HG03175 (cell line): ENCODE measurements around the gene RNU5B-1.
"Not testable (repeated sequence)": the region's sequence is repeated elsewhere in the genome, so short reads cannot be mapped to it uniquely, and the experiment has no call there.

Experiments used
- ATAC-seq: cut with Tn5 transposase; IDR thresholded peaks from one replicate; pipeline ENCODE4 v1.9.1; 2021; ENCODE audit warnings: mild to moderate bottlenecking, moderate library complexity; ENCODE audit not compliant: unreplicated experiment

The RNU5B-1 gene

GRCh38 chr15:65304381-65305149 is at the start of gene RNU5B-1:
TSS of gene RNU5B-1 (plus strand) at chr15:65304677.
- ATAC-seq = peak; percentile 65

GRCh38 chr15:65254758-65255157 is 49.7 kb upstream of the RNU5B-1 start:
- ATAC-seq = no peak

DNA sequence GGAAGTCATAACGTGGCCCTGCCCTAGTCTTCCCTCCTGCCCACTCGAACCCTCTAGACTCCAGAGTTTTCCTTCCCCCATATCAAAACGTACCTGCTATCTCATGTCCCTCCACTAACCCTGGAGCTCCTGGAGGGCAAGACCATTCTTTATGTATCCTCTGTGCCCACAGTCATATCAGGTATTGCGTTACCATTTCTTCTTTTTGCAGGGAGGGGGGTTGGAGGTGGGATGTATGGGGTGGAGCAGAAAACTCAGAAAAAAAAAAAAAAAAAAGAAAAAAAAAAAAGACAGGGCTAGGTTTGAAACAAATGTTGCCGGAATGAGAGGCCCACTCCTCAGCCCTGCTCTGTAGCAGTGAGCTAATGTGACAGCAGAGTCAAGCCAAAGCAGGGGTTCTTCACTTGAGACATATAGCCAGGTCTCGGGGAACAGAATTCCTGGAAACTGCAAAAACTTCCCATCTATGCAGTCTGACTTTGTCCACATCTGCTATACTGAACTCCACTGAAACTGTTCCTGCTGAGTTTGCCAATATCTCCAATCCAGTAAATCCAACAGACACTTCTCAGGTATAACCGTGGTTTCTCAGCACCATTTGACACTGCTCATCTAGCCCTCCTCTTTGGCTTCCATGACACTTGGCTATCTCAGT is 48.9 kb upstream of the RNU5B-1 start:
- ATAC-seq = no peak

GRCh38 chr15:65258375-65259262 is 45.9 kb upstream of the RNU5B-1 start:
- ATAC-seq = no peak

DNA sequence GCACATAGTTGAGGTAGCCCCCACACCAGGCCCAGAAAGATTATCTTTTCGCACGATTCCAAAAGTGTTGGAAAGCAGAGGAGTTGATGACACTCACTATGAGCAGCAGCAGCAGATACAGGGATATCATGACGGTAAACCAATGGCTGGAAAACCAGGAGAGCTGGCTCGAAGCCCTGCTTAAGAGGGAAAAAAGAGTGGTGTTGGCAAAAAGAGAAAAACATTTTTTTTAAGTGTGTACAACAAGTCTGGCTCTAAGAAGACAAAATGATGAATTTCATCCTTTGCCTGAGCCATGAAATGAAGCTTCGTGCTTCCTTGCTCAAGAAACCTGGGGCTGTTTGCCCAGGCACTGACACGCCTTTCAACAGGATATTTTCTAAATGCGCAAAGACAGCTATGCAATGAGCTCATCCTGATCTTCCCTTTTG is 45.1 kb upstream of the RNU5B-1 start:
- ATAC-seq = no peak

GRCh38 chr15:65260968-65261367 is 43.5 kb upstream of the RNU5B-1 start:
- no peak for ATAC-seq

GRCh38 chr15:65263313-65263712 is 41.2 kb upstream of the RNU5B-1 start:
- ATAC-seq = no peak

DNA sequence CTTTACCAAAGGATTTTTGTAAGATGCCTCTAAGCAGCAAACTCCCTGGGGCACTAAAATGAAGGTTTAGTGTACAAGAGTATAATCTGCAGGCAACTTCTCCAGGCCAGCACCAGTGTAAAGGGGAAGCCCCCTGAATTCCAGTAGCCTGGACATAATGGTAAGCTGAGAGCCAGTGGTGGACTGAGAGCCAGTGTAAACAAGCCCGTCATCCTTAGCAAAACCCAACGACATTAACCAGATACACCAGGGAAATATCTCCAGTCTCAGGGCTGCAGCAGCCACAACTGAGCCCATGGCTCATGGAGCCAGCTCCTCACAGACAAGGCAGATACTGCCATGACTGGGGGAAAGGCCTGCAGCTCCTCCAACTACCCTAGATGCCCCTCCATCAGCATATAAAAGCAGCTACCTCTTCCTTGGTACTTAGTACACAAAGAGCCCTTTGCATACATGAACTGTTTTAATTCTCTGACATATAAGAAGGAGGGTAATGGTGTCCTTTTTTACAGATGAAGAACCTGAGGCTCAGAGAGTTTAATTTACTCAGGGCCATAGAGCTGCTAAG is 39.5 kb upstream of the RNU5B-1 start:
- no peak for ATAC-seq

DNA sequence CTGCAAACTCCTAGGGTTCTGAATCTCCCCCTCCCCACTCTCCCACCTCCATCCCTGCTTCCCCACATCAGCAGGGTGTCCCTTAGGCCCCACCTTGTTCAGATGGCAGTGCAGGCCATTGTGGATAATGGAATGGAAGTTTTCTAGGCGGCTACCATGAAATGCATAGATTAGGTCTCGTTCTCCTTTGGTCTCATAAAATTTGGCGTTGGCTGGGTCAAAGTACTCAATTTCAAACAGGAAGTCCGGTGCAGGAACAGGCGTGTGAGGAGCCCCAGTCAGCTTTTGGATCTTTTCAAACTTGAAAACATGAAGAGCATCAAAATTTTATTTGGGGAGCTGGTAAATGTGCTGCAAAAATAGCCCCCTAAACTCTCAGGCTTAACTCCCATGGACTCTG is 38.0 kb upstream of the RNU5B-1 start:
- ATAC-seq = no peak

- no peak for ATAC-seq
Measured at GRCh38 chr15:65268411-65268810, 36.1 kb upstream of the RNU5B-1 start.

DNA sequence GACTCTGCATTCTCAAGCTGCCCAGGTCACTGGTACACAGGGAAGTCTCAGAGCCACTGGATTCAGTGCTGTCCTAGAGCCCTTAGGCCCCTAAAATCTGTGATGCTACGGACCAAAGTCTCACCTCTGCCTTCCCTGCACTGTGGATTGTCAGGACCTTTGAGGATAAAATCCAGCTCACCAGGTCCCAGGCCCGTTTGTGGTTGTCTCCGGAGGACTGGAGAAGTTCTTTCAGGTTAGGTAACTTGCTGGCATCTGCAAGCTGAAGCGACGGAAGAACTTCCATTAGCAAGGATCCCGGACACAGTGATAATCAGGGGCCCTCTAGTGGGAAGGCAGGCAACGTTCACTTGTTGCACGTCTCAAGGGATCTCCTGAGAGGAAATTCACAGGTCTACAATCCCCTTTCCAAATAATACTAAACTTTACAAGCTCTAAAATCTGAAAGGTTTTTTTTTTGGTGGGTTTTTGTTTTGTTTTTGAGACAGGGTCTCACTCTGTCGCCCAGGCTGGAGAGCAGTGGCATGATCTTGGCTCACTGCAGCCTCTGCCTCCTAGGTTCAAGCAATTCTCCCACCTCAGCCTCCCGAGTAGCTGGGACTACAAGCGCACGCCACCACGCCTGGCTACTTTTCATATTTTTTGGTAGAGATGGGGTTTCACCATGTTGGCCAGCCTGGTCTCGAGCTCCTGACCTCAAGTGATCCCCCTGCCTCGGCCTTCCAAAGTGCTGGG is 33.5 kb upstream of the RNU5B-1 start:
- not testable (repeated sequence) for ATAC-seq

DNA sequence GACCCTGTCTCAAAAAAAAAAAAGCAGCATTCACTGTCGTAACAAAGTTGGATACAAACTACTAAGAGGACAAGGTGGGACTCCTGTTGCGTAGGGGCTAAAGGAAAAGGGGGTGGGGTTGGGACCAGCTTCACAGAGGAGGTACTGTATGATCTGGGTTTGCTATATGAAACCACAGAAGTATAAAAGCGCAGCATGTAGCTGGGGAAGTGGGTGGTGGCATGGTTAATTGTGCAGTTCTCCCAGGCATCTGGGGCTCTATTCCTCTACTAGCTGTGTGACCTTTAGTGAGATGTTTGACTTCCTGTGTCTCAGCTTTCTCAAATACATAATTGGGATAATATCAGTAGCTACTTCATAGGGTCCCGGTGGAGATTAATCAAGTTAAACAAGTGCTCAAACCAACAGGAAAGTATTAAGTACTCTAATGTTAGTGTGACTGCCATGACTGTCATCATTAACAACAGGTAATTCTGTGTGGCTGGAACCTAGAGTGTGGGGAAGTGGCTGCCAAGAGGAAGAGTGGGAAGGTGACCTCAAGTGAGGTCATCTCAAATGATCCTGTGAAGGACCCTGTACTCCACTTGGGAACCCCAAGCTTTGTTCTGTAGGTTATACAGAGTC is 29.3 kb upstream of the RNU5B-1 start:
- no peak for ATAC-seq

DNA sequence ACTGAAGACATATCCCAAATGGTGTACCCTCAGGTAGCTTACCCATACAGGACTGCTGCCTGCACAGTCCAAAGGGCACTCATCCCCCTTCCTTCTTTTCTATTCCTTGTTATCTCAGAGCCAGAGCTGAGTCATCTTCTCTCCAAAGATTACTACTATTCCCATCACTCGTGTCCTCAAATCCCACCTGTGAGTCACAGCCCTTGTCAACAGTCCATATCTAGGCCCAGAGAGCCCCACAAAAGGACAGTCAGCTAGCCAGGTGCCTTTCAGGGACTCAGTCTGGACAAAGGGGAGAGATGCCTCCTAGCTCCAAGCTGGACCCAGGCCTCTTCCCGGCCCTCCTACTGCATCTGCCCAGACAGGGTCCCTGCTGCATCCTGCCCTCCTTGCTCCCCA is 28.8 kb upstream of the RNU5B-1 start:
- no peak for ATAC-seq

- no peak for ATAC-seq
Measured at GRCh38 chr15:65277015-65277414, 27.5 kb upstream of the RNU5B-1 start.

DNA sequence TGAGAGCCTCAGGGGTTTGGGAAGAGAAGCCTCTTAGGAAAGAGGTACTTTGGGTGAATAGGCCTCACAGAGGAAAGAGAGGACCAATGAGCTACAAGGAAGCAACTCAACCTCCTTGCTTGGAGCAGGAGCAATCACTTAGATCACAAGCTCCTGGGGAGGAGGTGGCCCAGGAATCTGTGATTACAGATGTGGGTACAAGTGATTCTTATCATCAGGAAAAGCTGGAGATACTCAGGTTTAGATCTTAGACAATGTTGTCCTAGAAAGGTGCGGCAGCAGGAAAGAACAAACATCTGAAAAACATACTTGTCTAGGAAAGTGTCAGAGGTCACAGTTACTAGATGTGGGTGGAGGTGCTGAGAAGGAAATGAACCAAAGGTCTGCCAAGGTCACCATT is 26.0 kb upstream of the RNU5B-1 start:
- ATAC-seq = no peak

DNA sequence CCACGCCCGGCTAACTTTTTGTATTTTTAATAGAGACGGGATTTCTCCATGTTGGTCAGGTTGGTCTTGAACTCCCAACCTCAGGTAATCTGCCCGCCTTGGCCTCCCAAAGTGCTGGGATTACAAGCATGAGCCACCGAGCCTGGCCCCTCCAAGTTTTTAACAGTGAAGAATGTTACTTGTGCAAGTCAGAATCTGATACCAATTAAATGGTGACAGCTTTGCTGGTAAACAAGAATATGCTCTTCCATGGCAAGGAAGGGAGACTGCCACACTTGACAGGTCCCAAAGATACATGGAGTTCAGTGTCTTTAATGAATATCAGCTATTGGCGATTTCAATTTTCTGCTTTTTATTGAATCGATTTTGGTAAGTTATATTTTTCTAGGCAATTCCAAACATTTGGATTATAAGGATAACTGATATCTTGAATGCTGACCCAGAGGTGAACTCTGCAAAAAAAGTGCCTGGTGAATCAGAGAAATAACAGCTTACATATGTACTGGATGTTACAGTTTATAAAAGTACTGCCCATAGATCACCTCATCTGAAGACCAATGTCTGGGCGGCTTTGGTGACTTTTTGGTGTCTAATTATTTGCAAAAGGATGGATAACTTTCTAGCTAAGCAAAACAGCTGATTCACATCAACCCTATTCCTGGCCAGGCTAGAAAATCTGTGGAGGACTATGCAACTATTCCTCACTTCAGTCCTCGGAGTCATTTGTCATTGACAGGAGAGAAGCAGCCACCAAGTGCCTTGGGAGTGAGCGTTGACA is 19.0 kb upstream of the RNU5B-1 start:
- no peak for ATAC-seq

GRCh38 chr15:65286069-65286703 is 18.3 kb upstream of the RNU5B-1 start:
- peak; percentile 38 for ATAC-seq

DNA sequence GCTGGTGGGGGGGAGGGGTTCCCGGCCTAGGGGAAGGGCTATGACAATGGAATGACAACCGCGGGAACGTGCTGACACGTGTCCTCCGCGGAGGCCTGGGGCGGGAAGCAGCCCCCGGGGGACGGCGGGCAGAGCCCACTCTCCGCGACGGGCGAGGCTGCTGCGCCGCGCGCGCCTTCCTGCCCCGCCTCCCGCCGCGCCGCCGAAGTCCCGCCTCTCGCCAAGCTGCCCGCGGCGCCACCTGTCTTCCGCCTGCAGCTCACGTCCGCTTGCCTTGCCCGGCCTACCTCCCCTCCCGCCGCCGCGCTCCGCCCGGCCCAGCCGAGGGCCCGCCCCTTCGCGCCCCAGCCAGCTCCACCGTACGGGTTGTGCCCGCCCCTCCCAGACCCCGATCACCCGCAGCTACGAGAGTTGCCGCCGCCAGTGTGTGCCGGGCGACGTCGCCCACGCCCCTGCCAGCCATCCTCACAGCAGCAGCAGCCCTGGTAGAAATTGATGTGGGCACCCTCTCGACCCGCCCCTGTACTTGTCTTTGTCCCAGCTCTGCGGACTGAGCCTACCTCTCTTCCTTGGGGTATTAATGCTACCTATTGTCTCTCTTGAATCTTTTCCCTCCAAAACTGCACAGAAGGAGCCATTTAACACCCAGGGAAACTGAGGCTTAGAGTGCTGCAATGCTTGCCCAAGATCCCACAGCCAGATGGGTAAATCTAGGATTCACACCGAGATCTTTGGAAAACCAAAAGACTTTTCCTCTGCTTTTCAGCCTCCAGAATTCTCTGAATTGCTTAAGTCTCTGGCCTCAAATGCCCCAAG is 17.6 kb upstream of the RNU5B-1 start, which contains the start of gene PARP16:
PARP16 (minus strand) TSS at position 180 of the 816 bp plus-strand sequence. CDS start 457 bp downstream, outside the sequence.
- peak; percentile 96 for ATAC-seq
